Heart right ventricle (tissue), 16 donors: ENCODE results near the gene PRDM16. TPM values are rescaled to one million over a fixed set of nuclear protein-coding genes. Genes with fewer than 3 reads are reported as not detected.

Experiments
- ATAC-seq, 8 donors: fragments of 200-7000 bp; cut with Tn5 transposase; one replicate each; pipeline ENCODE4 v1.9.1; 2020; ENCODE audit warnings: mild to moderate bottlenecking in 8 of 8, moderate library complexity in 8 of 8, moderate number of reproducible peaks in 1 of 8
- DNase-seq, 2 donors: peaks; one replicate each; pipeline ENCODE4 v3.0.0-alpha.2; 2020
- H3K27ac ChIP-seq, 10 donors: fragments of 200-600 bp; sonication (generic) in 2 of 10; one replicate each; pipeline versions ENCODE4 v1.5.0 to v1.8.0; 2020 to 2022; ENCODE audit warnings: mild to moderate bottlenecking in 3 of 10
- H3K27me3 ChIP-seq, 7 donors: fragments of 200-600 bp; one replicate each; pipeline ENCODE4 v1.8.0; 2021 to 2022; ENCODE audit warnings: mild to moderate bottlenecking in 2 of 7
- H3K36me3 ChIP-seq, 9 donors: fragments of 200-600 bp; sonication (generic) in 1 of 9; one replicate each; pipeline versions ENCODE4 v1.5.0 to v1.8.0; 2020 to 2022; ENCODE audit warnings: mild to moderate bottlenecking in 2 of 9
- H3K4me1 ChIP-seq, 9 donors: fragments of 200-600 bp; sonication (generic) in 1 of 9; one replicate each; pipeline versions ENCODE4 v1.5.0 to v1.8.0; 2020 to 2022; ENCODE audit warnings: mild to moderate bottlenecking in 4 of 9
- H3K4me3 ChIP-seq, 10 donors: fragments of 200-600 bp; sonication (generic) in 2 of 10; one replicate each; pipeline versions ENCODE4 v1.5.0 to v1.8.0; 2020 to 2022; ENCODE audit warnings: mild to moderate bottlenecking in 7 of 10, moderate library complexity in 2 of 10
- H3K9me3 ChIP-seq, 11 donors: fragments of 200-600 bp in 10 of 11; sonication (generic) in 2 of 11; one replicate each; pipeline versions ENCODE4 v1.5.0 to v1.8.0; 2013 to 2022; ENCODE audit warnings: mild to moderate bottlenecking in 2 of 11, control low read depth in 1 of 11, moderate library complexity in 1 of 11
- CTCF ChIP-seq, 9 donors: fragments of 200-600 bp; sonication (generic) in 2 of 9; IDR thresholded peaks; one replicate each; pipeline versions ENCODE4 v1.5.0 to v1.8.0; 2021 to 2022; ENCODE audit warnings: antibody characterized with exemption in 9 of 9, mild to moderate bottlenecking in 5 of 9, moderate library complexity in 1 of 9
- WGBS, 2 donors: extraction: QIAGEN DNeasy Blood & Tissue Kit; methylation state at CpG; one replicate each; pipeline ENCODE4 v1.1.7; 2013; ENCODE audit warnings: inconsistent platforms in 1 of 2; 5-methylcytosine and 5-hydroxymethylcytosine counted together
- intact Hi-C, 10 donors: fragments of 100-400 bp; cut with DNase I; formaldehyde crosslinking; loops; one replicate each; pipeline versions ENCODE4 v1.11.1 to v1.14.2; 2022
- polyA plus RNA-seq, 2 donors: library from polyadenylated mRNA; stranded (reverse); fragments of 200-250 nt; gene quantifications; one replicate each; pipeline ENCODE4 v1.2.3, GENCODE V29; 2013
- total RNA-seq, 10 donors: library from RNA; stranded (reverse); fragmentation: NEBNext Ultra II Directional in 3 of 10; extraction: Animal tissue kit (Norgen Biotek cat#: 25700) in 3 of 10; gene quantifications; one replicate each; pipeline versions ENCODE4 v1.2.1 to v1.2.4, GENCODE V29; 2021 to 2023
- donor health status: Arrhythmogenic right ventricular cardiomyopathy.
- donor health status: ischemic (EF 13 %, LVEDD 7.1; RV severe dilation, severe dysfunction).
- donor health status: healthy with polysubstance abuse.
- donor health status: DM: no; HTN: yes; CAD: no.
- donor health status: DM: no; HTN: no; CAD: no.
- donor health status: ischemic (EF 25% LVEDD 6.9; RV normal size, moderate dysfunction).
- donor health status: ischemic (EF 25% LVEDD 5.7; RV mildly dilated, moderate dysfunction).
- donor health status: healthy.
- donor health status: DM: yes; HTN: yes; CAD: no.
- donor health status: Ischemic cardiomyopathy.
- donor health status: ischemic (EF 35%, LVEDD 5.7; RV mildly dilated, moderate dysfunction).
- donor health status: nonischemic (EF 11% LVEDD 7.7; RV severe dilation, severe dysfunction).
- donor health status: DM: yes; HTN: yes; CAD: no.
- donor health status: PGD.
- donor health status: ischemic (EF 29% LVEDD 5.4; RV normal size, mild dysfunction).
- donor health status: nonischemic (EF 23%, LVEDD 6.1; RV moderate dilation, normal function).

The PRDM16 gene
- total and polyA plus RNA-seq, 12 donors, result 4.1 to 25.9 (median 14.8) TPM

GRCh38 chr1:3096345-3096744, 27.3 kb downstream of the PRDM16 start:
- no peak for ATAC-seq
- H3K27ac ChIP-seq, result peak overlapping the region in 1 of 10 donors; percentile 52
- intact Hi-C loops, result no loop called here

GRCh38 chr1:3097231-3097630, 28.2 kb downstream of the PRDM16 start:
- Histone ChIP-seq H3K4me3 (no peak overlapping the region), H3K36me3 (no peaks in the 10 kb centered on the region), H3K9me3 (no peaks in the 10 kb centered on the region), H3K27me3 (peaks cover 0 to 5% (median 0%) of the 10 kb centered on the region in 7 donors), H3K27ac (peak overlapping the region in 3 of 10 donors; percentile 10 to 52 (median 26)), H3K4me1 (peaks cover 6 to 76% (median 43%) of the 10 kb centered on the region in 9 donors)
- WGBS, 2 donors, result 63 to 65% methylated on average over 12 of the region's 12 CpGs
- ATAC-seq, result peak in 2 of 8 donors; percentile 12 to 33
- intact Hi-C loops, result no loop called here
- no peak for TF ChIP-seq CTCF (IDR thresholded peaks at IDR 0.05)
- DNase-seq, result no peak

More at GRCh38 chr1:3096345-3096744, 27.3 kb downstream of the PRDM16 start:
- 55 to 59% methylated on average over 13 of the region's 13 CpGs for WGBS, 2 donors
- Histone ChIP-seq H3K36me3 (no peaks in the 10 kb centered on the region), H3K4me1 (peaks cover 6 to 70% (median 43%) of the 10 kb centered on the region in 9 donors), H3K9me3 (no peaks in the 10 kb centered on the region), H3K27me3 (peaks cover 0 to 5% (median 0%) of the 10 kb centered on the region in 7 donors), H3K4me3 (no peak overlapping the region)
- DNase-seq, result no peak
- TF ChIP-seq CTCF (IDR thresholded peaks at IDR 0.05), result no peak

GRCh38 chr1:3097861-3098260, 28.9 kb downstream of the PRDM16 start:
- WGBS, 2 donors, result 48 to 55% methylated on average over 7 of the region's 7 CpGs
- TF ChIP-seq CTCF (IDR thresholded peaks at IDR 0.05), result no peak
- H3K9me3 ChIP-seq, result no peaks in the 10 kb centered on the region
- ATAC-seq (peak in 6 of 8 donors; percentile 17 to 50 (median 37)), DNase-seq (peak in 1 of 2 donors; percentile 45)
- H3K36me3 ChIP-seq, result no peaks in the 10 kb centered on the region
- H3K27me3 ChIP-seq, result peaks cover 0 to 5% (median 0%) of the 10 kb centered on the region in 7 donors
- peaks cover 6 to 76% (median 43%) of the 10 kb centered on the region in 9 donors for H3K4me1 ChIP-seq
- no peak overlapping the region for H3K4me3 ChIP-seq
- intact Hi-C loops, result no loop called here
- peak overlapping the region in 1 of 10 donors; percentile 10 for H3K27ac ChIP-seq

GRCh38 chr1:3099861-3100260, 30.9 kb downstream of the PRDM16 start:
- Histone ChIP-seq H3K9me3 (no peaks in the 10 kb centered on the region), H3K36me3 (no peaks in the 10 kb centered on the region), H3K4me1 (peaks cover 3 to 60% (median 32%) of the 10 kb centered on the region in 9 donors), H3K27me3 (peaks cover 0 to 5% (median 0%) of the 10 kb centered on the region in 7 donors), H3K27ac (no peak overlapping the region), H3K4me3 (no peak overlapping the region)
- no peak for DNase-seq
- ATAC-seq, result no peak
- intact Hi-C loops, result no loop called here
- no peak for TF ChIP-seq CTCF (IDR thresholded peaks at IDR 0.05)
- 90 to 92% methylated on average over 9 of the region's 9 CpGs for WGBS, 2 donors
